Measurements from ENCODE around the gene ARHGAP44. TPM values are rescaled to one million over a fixed set of nuclear protein-coding genes. Genes with fewer than 3 reads are reported as not detected.

The ARHGAP44 gene
- total RNA-seq, 1 experiment from 2014 or later: 7.3 TPM

- Histone ChIP-seq H3K9ac (ENCODE audit: low read length) (no peak overlapping the region), H3K79me2 (ENCODE audit: insufficient read depth, low read length) (no peaks in the 10 kb centered on the region), H3K36me3 (ENCODE audit: control insufficient read depth in 1 of 2, insufficient read depth in 2 of 2, low read length in 2 of 2) (no peaks in the 10 kb centered on the region), H3K9me3 (ENCODE audit: control insufficient read depth in 1 of 2, insufficient read depth in 1 of 2, low read depth in 1 of 2, low read length in 2 of 2) (no peaks in the 10 kb centered on the region), H3K4me2 (ENCODE audit: low read length) (no peak overlapping the region), H3K9me2 (ENCODE audit: insufficient read depth) (no peaks in the 10 kb centered on the region), H3K27me3 (ENCODE audit: insufficient read depth, low read length) (no peaks in the 10 kb centered on the region), H3K4me3 (replicated peaks in 1 of 2; ENCODE audit: low read depth in 1 of 2, low read length in 2 of 2) (no peak overlapping the region), H3K4me1 (ENCODE audit: control insufficient read depth in 1 of 2, insufficient read depth in 2 of 2, low read length in 2 of 2) (no peaks in the 10 kb centered on the region), H2AFZ (ENCODE audit: low read depth, low read length, poor library complexity, severe bottlenecking) (no peak overlapping the region), H4K20me1 (ENCODE audit: insufficient read depth) (no peaks in the 10 kb centered on the region), H3K27ac (ENCODE audit: low read depth, low read length) (no peak overlapping the region)
- ChIA-PET CTCF (no interaction called here), POLR2A (no interaction called here), RAD21 (ENCODE audit: low non-redundant PET in 1 of 2, low total read pairs in 2 of 2, uncharacterized antibody in 2 of 2, unreplicated experiment in 2 of 2) (no interaction called here)
- intact Hi-C loops (cut with micrococcal nuclease): no loop called here
- no peak for DNase-seq (ENCODE audit: low read depth, low spot score)
- no peak for ATAC-seq
- no TSS peak for BruUV-seq (replicated peaks)
- TF ChIP-seq CTCF (IDR thresholded peaks at IDR 0.05 in 2 of 3, conservative IDR thresholded peaks at IDR 0.05 in 1 of 3; ENCODE audit: borderline replicate concordance in 1 of 3, insufficient read depth in 1 of 3, low read depth in 2 of 3, low read length in 2 of 3) (no peak), SP1 (IDR thresholded peaks at IDR 0.05; ENCODE audit: low read depth) (no peak), EZH2phosphoT487 (IDR thresholded peaks at IDR 0.05; ENCODE audit: borderline replicate concordance) (no peak)
Observed at GRCh38 chr17:12850996-12851395, 61.7 kb downstream of the ARHGAP44 start.

GRCh38 chr17:12851901-12852435, 62.7 kb downstream of the ARHGAP44 start:
- no peak overlapping the region for H3K4me3 ChIP-seq (replicated peaks in 1 of 2; ENCODE audit: low read depth in 1 of 2, low read length in 2 of 2)
- H2AFZ ChIP-seq (ENCODE audit: low read depth, low read length, poor library complexity, severe bottlenecking): no peak overlapping the region
- no peak overlapping the region for H3K4me2 ChIP-seq (ENCODE audit: low read length)
- no peaks in the 10 kb centered on the region for H3K36me3 ChIP-seq (ENCODE audit: control insufficient read depth in 1 of 2, insufficient read depth in 2 of 2, low read length in 2 of 2)
- H3K9me3 ChIP-seq (ENCODE audit: control insufficient read depth in 1 of 2, insufficient read depth in 1 of 2, low read depth in 1 of 2, low read length in 2 of 2): no peaks in the 10 kb centered on the region
- ChIA-PET POLR2A (no interaction called here), CTCF (no interaction called here), RAD21 (ENCODE audit: low non-redundant PET in 1 of 2, low total read pairs in 2 of 2, uncharacterized antibody in 2 of 2, unreplicated experiment in 2 of 2) (no interaction called here)
- BruUV-seq (replicated peaks): no TSS peak
- no peaks in the 10 kb centered on the region for H3K4me1 ChIP-seq (ENCODE audit: control insufficient read depth in 1 of 2, insufficient read depth in 2 of 2, low read length in 2 of 2)
- no peaks in the 10 kb centered on the region for H3K79me2 ChIP-seq (ENCODE audit: insufficient read depth, low read length)
- H3K9ac ChIP-seq (ENCODE audit: low read length): no peak overlapping the region
- intact Hi-C loops (cut with micrococcal nuclease): no loop called here
- no peaks in the 10 kb centered on the region for H3K27me3 ChIP-seq (ENCODE audit: insufficient read depth, low read length)
- no peaks in the 10 kb centered on the region for H4K20me1 ChIP-seq (ENCODE audit: insufficient read depth)
- no peak for ATAC-seq
- H3K27ac ChIP-seq (ENCODE audit: low read depth, low read length): no peak overlapping the region
- H3K9me2 ChIP-seq (ENCODE audit: insufficient read depth): no peaks in the 10 kb centered on the region
- DNase-seq (ENCODE audit: low read depth, low spot score): no peak
- no peak for TF ChIP-seq ZBTB33 (IDR thresholded peaks at IDR 0.05; ENCODE audit: extremely low read depth, insufficient replicate concordance, low read length)
- TF ChIP-seq CEBPB (IDR thresholded peaks at IDR 0.05; ENCODE audit: low read depth): no peak
- TF ChIP-seq ATF3 (IDR thresholded peaks at IDR 0.05): no peak
- TF ChIP-seq ELF1 (IDR thresholded peaks at IDR 0.05; ENCODE audit: borderline replicate concordance, low read depth): no peak
- no peak for TF ChIP-seq ZNF274 (IDR thresholded peaks at IDR 0.05; ENCODE audit: low read depth, low read length)
- TF ChIP-seq REST (IDR thresholded peaks at IDR 0.05; ENCODE audit: low read depth): no peak
- TF ChIP-seq SIN3A (IDR thresholded peaks at IDR 0.05; ENCODE audit: low read depth): no peak
